Activated CD4-positive, alpha-beta T cell treated with anti-CD3 and anti-CD28 coated beads, Interleukin-2, amount 50 U/mL, for 4 hours (primary cell): Measurements from ENCODE around the gene DNAJC18.

Source experiments
- DNase-seq, 2 experiments: peaks; one replicate each; pipeline ENCODE4 v3.0.0-alpha.2; 2020

The DNAJC18 gene

GRCh38 chr5:139360384-139360783, 78.9 kb downstream of the DNAJC18 start:
- DNase-seq = no peak
